LNCAP (cell line): ENCODE results near the gene MAMLD1.

Experiments
- CTCF ChIP-seq: fragments of 450-650 bp; IDR thresholded peaks from 2 replicates; pipeline ENCODE4 v1.5.1; 2017; ENCODE audit warnings: mild to moderate bottlenecking

Gene MAMLD1

GRCh38 chrX:150365051-150365989 lies 2.2 kb downstream of the MAMLD1 start:
- TF ChIP-seq CTCF: no peak

GRCh38 chrX:150365990-150366911 lies 3.1 kb downstream of the MAMLD1 start:
- no peak for TF ChIP-seq CTCF

GRCh38 chrX:150366951-150367545 lies 3.9 kb downstream of the MAMLD1 start:
- TF ChIP-seq CTCF: no peak

GRCh38 chrX:150370589-150371312 lies 7.6 kb downstream of the MAMLD1 start:
- TF ChIP-seq CTCF: no peak

- no peak for TF ChIP-seq CTCF
Measured at GRCh38 chrX:150371877-150372276, 8.8 kb downstream of the MAMLD1 start.

- TF ChIP-seq CTCF: no peak
Measured at GRCh38 chrX:150372280-150372679, 9.2 kb downstream of the MAMLD1 start.

- TF ChIP-seq CTCF: no peak
Measured at GRCh38 chrX:150372756-150373155, 9.6 kb downstream of the MAMLD1 start.
